ENCODE data around the gene PSKH1.

The PSKH1 gene

DNA sequence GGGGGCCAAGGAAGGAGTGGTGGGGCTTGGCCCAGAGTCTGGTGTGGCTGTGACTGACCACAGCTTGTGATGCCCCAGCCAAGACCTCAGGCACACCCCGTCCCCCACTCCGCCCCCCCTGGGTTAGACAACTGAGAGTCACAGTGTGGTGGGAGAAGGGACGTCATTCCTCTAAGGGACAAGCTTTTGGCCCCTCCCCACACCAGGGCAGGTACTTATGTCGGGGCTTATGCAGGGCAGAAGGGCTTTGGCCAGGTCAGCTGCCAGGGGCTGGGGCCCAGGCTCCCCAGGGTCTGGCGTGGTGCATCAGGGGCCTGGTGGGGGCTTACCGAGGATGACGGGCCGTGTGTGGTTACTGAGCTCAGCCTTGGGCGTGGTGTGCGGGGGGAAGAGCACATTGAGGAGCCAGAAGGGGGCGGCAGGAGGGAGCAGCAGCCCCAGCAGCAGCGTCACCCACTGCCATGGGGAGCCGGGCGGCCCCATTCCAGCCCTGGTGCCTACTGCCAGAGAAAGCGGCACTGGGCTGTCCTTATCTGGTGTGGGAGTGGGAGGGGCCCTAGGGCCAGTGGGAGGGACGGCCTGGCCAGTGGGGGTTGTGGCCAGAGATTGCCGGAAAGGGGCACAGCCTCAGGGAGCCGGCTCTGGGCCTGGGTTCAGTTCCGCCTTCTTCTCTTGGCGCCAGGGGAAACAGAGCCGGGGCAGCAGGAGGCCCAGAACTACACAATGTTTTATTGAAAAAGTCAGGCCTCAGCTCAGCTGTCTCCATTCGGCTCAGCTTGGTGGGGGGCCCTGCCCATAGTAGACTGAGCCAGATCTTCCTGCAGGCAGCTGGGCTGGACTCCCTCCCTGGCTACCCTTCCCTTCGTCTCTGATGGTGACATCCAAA lies 50.8 kb downstream of the PSKH1 start, which contains the start of gene LCAT:
Gene LCAT, minus strand, starts transcription at position 502 of the 886 bp plus-strand sequence. Its CDS starts 19 bp downstream, at position 483.
- peak; percentile 39 for DNase-seq (ENCODE audit: low read depth)
- TF ChIP-seq, protein P1, sequence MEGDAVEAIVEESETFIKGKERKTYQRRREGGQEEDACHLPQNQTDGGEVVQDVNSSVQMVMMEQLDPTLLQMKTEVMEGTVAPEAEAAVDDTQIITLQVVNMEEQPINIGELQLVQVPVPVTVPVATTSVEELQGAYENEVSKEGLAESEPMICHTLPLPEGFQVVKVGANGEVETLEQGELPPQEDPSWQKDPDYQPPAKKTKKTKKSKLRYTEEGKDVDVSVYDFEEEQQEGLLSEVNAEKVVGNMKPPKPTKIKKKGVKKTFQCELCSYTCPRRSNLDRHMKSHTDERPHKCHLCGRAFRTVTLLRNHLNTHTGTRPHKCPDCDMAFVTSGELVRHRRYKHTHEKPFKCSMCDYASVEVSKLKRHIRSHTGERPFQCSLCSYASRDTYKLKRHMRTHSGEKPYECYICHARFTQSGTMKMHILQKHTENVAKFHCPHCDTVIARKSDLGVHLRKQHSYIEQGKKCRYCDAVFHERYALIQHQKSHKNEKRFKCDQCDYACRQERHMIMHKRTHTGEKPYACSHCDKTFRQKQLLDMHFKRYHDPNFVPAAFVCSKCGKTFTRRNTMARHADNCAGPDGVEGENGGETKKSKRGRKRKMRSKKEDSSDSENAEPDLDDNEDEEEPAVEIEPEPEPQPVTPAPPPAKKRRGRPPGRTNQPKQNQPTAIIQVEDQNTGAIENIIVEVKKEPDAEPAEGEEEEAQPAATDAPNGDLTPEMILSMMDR (conservative IDR thresholded peaks at IDR 0.05; ENCODE audit: control insufficient read depth, insufficient read depth, low read depth, low read length): no peak
- H3K4me3 ChIP-seq (ENCODE audit: control insufficient read depth, low read depth, low read length): no peak within 1 kb of the TSS

DNA sequence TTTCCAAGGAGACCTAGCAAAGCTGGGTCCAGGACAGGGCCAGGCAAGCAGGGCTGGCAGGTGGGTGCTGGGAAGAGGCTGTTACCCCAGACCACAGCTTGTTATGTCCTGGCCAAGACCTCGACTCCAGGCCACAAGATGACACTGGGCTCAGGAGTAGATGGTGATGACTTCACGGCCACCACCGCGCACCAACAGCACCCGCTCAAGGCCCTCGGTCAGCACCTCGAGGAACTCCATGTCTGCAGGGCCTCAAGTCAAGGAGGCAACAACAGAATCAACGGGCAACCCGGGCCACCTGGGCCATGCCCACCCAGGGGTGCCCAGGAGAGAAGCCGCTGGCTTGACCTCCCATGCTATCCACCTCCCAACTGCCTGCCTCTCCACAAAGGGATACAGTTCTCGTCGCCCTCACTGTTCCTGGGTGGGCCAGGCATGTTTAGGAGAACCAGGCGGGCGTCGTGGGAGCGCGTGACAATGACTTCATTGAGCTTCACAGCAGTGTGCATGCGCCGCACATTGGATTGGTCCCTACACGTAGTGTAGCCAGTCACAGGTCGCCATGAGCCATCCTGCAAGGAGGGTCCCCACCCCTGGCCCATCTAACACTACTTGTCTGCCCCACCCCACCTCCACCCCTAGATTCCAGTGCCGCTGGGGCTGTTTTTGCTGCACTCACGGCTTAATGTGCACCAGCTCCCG lies 51.8 kb downstream of the PSKH1 start:
- no peak overlapping the region for H3K4me3 ChIP-seq (ENCODE audit: control insufficient read depth, low read depth, low read length)
- TF ChIP-seq, protein P1 (conservative IDR thresholded peaks at IDR 0.05; ENCODE audit: control insufficient read depth, insufficient read depth, low read depth, low read length): no peak
- no peak for DNase-seq (ENCODE audit: low read depth)

DNA sequence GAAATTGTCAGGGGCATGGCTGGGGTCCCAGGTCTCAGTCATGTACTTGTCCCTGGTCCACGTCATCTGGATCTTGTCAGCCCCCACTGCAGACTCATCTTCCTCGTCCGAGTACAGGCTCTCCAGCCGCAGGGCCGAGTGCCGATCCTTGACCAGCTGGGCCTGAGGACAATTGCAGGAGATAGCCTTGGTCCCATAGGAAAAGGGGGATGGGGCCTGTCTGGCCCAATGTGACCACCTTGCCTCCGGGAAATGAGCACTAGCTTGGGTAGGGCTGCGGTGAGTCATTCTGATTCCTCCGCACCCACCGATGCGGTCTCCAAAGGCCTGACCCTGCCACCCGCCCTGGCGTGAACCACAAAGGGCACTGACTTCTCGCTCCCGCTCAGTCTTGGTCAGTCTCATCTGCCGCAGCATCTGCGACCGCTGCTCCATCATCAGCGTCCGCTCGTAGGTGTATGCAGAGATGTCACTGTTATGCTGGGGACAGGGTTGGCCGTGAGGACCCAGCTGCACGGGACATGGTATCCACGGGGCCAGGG lies 52.4 kb downstream of the PSKH1 start:
- TF ChIP-seq, protein P1 (conservative IDR thresholded peaks at IDR 0.05; ENCODE audit: control insufficient read depth, insufficient read depth, low read depth, low read length): no peak
- peak; percentile 81 for DNase-seq (ENCODE audit: low read depth)
- no peak overlapping the region for H3K4me3 ChIP-seq (ENCODE audit: control insufficient read depth, low read depth, low read length)

DNA sequence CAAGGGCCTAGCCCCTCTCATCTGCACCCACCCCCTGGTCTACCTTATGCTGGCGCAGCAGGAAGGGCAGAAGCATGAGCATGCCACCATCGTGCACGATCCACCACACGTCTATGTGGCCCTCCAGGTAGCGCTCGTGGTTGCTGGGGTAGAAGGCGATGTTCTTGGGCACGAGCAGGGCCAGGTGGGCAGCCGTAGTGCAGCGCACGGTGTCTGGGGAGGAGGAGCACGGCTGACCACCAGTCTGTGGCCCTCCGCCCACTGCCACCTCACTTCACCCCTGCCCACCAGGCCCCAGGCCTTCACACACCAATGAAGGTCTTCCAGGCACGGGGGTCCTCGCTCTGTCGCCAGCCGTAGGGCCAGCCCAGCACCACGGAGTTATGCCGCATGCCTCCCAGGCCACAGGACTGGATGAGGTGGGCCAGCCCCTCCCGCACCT lies 53.1 kb downstream of the PSKH1 start:
- no peak overlapping the region for H3K4me3 ChIP-seq (ENCODE audit: control insufficient read depth, low read depth, low read length)
- TF ChIP-seq, protein P1 (conservative IDR thresholded peaks at IDR 0.05; ENCODE audit: control insufficient read depth, insufficient read depth, low read depth, low read length): no peak
- no peak for DNase-seq (ENCODE audit: low read depth)

DNA sequence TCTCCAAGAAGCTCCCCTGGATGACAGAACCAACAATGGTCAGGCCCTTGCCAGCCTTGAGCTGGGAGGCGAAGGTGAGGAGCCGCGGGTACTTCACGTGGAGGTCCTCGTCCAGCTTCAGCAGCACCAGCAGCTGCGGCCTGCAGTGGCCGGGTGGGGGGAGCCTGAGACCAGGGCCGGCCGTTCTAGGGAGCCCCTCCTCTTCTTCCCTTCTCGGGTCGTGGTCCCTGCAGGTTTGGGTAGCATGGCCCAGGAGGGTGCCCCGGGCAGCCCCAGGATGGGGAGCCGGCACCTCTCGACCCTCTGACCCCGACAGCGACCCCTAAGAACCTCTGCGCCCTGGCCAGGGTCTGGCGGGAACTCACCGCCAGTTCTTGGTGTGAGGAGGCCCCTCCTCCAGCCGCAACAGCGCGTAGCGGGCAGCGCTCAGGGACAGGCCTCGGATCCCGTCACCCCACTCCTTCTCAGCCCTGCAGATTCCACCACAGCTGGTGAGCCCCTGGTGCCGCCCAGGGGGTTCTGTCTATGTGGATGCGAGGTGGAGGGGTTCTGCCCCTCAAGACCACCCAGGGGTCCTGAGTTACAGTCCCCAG lies 54.0 kb downstream of the PSKH1 start:
- no peak for DNase-seq (ENCODE audit: low read depth)
- TF ChIP-seq, protein P1 (conservative IDR thresholded peaks at IDR 0.05; ENCODE audit: control insufficient read depth, insufficient read depth, low read depth, low read length): no peak
- H3K4me3 ChIP-seq (ENCODE audit: control insufficient read depth, low read depth, low read length): no peak overlapping the region

DNA sequence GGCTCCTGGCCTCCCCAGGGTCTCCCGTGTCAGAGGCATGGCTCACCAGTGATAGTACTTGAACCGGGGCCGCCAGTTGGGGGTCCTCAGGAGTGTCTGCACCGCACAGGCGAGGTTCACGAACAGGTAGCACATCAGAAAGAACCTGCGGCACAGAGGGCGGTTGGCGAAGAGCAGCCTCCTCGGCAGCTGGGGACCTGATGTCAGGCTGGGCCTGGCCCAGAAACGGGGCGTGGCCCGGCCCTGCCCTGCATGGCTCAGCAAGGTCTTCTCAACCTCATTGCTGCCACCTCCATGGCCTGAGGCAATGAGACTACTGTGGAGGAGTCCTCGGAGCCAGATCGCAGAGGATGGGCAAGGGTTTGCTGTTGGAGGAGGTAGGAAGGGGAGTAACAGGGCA lies 55.0 kb downstream of the PSKH1 start:
- H3K4me3 ChIP-seq (ENCODE audit: control insufficient read depth, low read depth, low read length): no peak overlapping the region
- DNase-seq (ENCODE audit: low read depth): no peak
- TF ChIP-seq, protein P1 (conservative IDR thresholded peaks at IDR 0.05; ENCODE audit: control insufficient read depth, insufficient read depth, low read depth, low read length): no peak

Data from fibroblast of mammary gland (primary cell).